AG08396 (cell line): ENCODE measurements around the gene OS9.

Source experiments
- DNase-seq: peaks from one replicate; pipeline ENCODE4 v3.0.0; 2012; ENCODE audit warnings: low spot score, mixed read lengths

Gene OS9

GRCh38 chr12:57735952-57736740 is 42.2 kb downstream of the OS9 start:
- no peak for DNase-seq

- DNase-seq, result no peak
Measured at GRCh38 chr12:57736741-57737466, 43.0 kb downstream of the OS9 start.

- DNase-seq, result peak; percentile 61
Measured at GRCh38 chr12:57737467-57738460, 43.8 kb downstream of the OS9 start.

- no peak for DNase-seq
Measured at GRCh38 chr12:57738661-57739237, 44.8 kb downstream of the OS9 start, which contains the start of gene AGAP2. Gene AGAP2 (minus strand): TSS chr12:57738742. CDS start chr12:57738246, 496 bp downstream.

GRCh38 chr12:57739387-57739786 is 45.5 kb downstream of the OS9 start:
- DNase-seq, result no peak

- no peak for DNase-seq
Measured at GRCh38 chr12:57739914-57740538, 46.1 kb downstream of the OS9 start.

- no peak for DNase-seq
Measured at GRCh38 chr12:57740656-57741412, 46.9 kb downstream of the OS9 start.

- no peak for DNase-seq
Measured at GRCh38 chr12:57741413-57741789, 47.5 kb downstream of the OS9 start.

- no peak for DNase-seq
Measured at GRCh38 chr12:57741844-57742738, 48.2 kb downstream of the OS9 start.

- no peak for DNase-seq
Measured at GRCh38 chr12:57743769-57744168, 49.8 kb downstream of the OS9 start.

- peak; percentile 84 for DNase-seq
Measured at GRCh38 chr12:57744194-57744776, 50.4 kb downstream of the OS9 start.

GRCh38 chr12:57744777-57745484 is 51.0 kb downstream of the OS9 start, which contains the start of gene TSPAN31:
Gene TSPAN31 (plus strand): TSS chr12:57745039. CDS start chr12:57745155, 116 bp downstream.
- peak; percentile 94 for DNase-seq

- no peak for DNase-seq
Measured at GRCh38 chr12:57745485-57745881, 51.6 kb downstream of the OS9 start.

- DNase-seq, result no peak
Measured at GRCh38 chr12:57746025-57746424, 52.1 kb downstream of the OS9 start.

GRCh38 chr12:57749061-57749460 is 55.1 kb downstream of the OS9 start:
- no peak for DNase-seq

- DNase-seq, result no peak
Measured at GRCh38 chr12:57750561-57751431, 56.9 kb downstream of the OS9 start.

- no peak for DNase-seq
Measured at GRCh38 chr12:57751432-57751787, 57.5 kb downstream of the OS9 start.
